HepG2 (cell line): ENCODE results near the gene ARHGAP29. TPM values are rescaled to one million over a fixed set of nuclear protein-coding genes. Genes with fewer than 3 reads are reported as not detected.

Experiments used
- AFF4 ChIP-seq: sonication (generic); formaldehyde crosslinking; IDR thresholded peaks from 2 replicates; pipeline ENCODE4 v1.4.0; 2020; ENCODE audit warnings: missing genetic modification reagents
- DRAP1 ChIP-seq: IDR thresholded peaks from 2 replicates; pipeline ENCODE4 v1.6.1; 2016; ENCODE audit warnings: missing genetic modification reagents, missing compliant biosample characterization
- FOXC1 ChIP-seq: sonication (generic); formaldehyde crosslinking; IDR thresholded peaks from 2 replicates; pipeline ENCODE4 v1.8.0; 2022; ENCODE audit warnings: mild to moderate bottlenecking, missing genetic modification reagents, borderline replicate concordance
- GLI4 ChIP-seq: sonication (generic); formaldehyde crosslinking; IDR thresholded peaks from 2 replicates; pipeline ENCODE4 v1.5.1; 2020; ENCODE audit warnings: missing genetic modification reagents, mild to moderate bottlenecking, moderate library complexity, borderline replicate concordance
- MBNL3 ChIP-seq: fragments of 250-450 bp; sonication (Bioruptor Pico); conservative IDR thresholded peaks from 2 replicates; pipeline ENCODE4 v1.8.0; 2022; ENCODE audit warnings: mild to moderate bottlenecking, inconsistent platforms
- MLLT10 ChIP-seq: sonication (generic); formaldehyde crosslinking; IDR thresholded peaks from 2 replicates; pipeline ENCODE4 v1.4.0; 2020; ENCODE audit warnings: missing genetic modification reagents
- NFIC ChIP-seq: IDR thresholded peaks from 2 replicates; pipeline ENCODE4 v1.6.1; 2012; ENCODE audit warnings: mild to moderate bottlenecking, low read length, inconsistent platforms
- REXO4 ChIP-seq: sonication (generic); formaldehyde crosslinking; IDR thresholded peaks from 2 replicates; pipeline ENCODE4 v1.8.0; 2022; ENCODE audit warnings: missing genetic modification reagents, mild to moderate bottlenecking, borderline replicate concordance
- RFX5 ChIP-seq: IDR thresholded peaks from 2 replicates; pipeline ENCODE4 v1.6.1; 2011; ENCODE audit warnings: low read depth, low read length, improper control_type of control experiment
- RFXANK ChIP-seq: IDR thresholded peaks from 2 replicates; pipeline ENCODE4 v1.6.1; 2016
- SALL1 ChIP-seq: sonication (generic); formaldehyde crosslinking; IDR thresholded peaks from 2 replicates; pipeline ENCODE4 v1.8.0; 2022; ENCODE audit warnings: mild to moderate bottlenecking, missing genetic modification reagents
- SOX5 ChIP-seq: IDR thresholded peaks from 2 replicates; pipeline ENCODE4 v1.6.1; 2016; ENCODE audit warnings: borderline replicate concordance
- ZFX ChIP-seq: sonication (generic); formaldehyde crosslinking; IDR thresholded peaks from 2 replicates; pipeline ENCODE4 v1.4.0; 2020; ENCODE audit warnings: mild to moderate bottlenecking, low read depth, missing genetic modification reagents, moderate library complexity
- ZNF225 ChIP-seq: sonication (generic); formaldehyde crosslinking; IDR thresholded peaks from 2 replicates; pipeline ENCODE4 v1.4.0; 2020; ENCODE audit warnings: mild to moderate bottlenecking, missing genetic modification reagents
- ZNF317 ChIP-seq: sonication (generic); formaldehyde crosslinking; IDR thresholded peaks from 2 replicates; pipeline ENCODE4 v1.5.0; 2020; ENCODE audit warnings: mild to moderate bottlenecking, missing genetic modification reagents
- ZNF326 ChIP-seq: sonication (generic); formaldehyde crosslinking; IDR thresholded peaks from 2 replicates; pipeline ENCODE4 v1.4.0; 2020; ENCODE audit warnings: missing genetic modification reagents, borderline replicate concordance
- ZNF350 ChIP-seq: sonication (generic); formaldehyde crosslinking; IDR thresholded peaks from 2 replicates; pipeline ENCODE4 v1.4.0; 2020; ENCODE audit warnings: mild to moderate bottlenecking, low read depth, missing genetic modification reagents, borderline replicate concordance
- ZNF557 ChIP-seq: sonication (generic); formaldehyde crosslinking; IDR thresholded peaks from 2 replicates; pipeline ENCODE4 v1.4.0; 2020; ENCODE audit warnings: missing genetic modification reagents
- ZNF609 ChIP-seq: sonication (generic); formaldehyde crosslinking; IDR thresholded peaks from 2 replicates; pipeline ENCODE4 v1.4.0; 2020; ENCODE audit warnings: mild to moderate bottlenecking, missing genetic modification reagents, borderline replicate concordance
- ZNF619 ChIP-seq: sonication (generic); formaldehyde crosslinking; IDR thresholded peaks from 2 replicates; pipeline ENCODE4 v1.4.0; 2020; ENCODE audit warnings: mild to moderate bottlenecking, missing genetic modification reagents
- ZNF761 ChIP-seq: sonication (generic); formaldehyde crosslinking; conservative IDR thresholded peaks from 2 replicates; pipeline ENCODE4 v1.4.0; 2020; ENCODE audit warnings: mild to moderate bottlenecking, missing genetic modification reagents
- polyA plus RNA-seq, 8 experiments: library from polyadenylated mRNA; depleted of rRNA in 3 of 8; stranded (reverse) in 7 of 8; unstranded in 1 of 8; fragments of >200 nt; fragmentation: Illumina TruSeq in 4 of 8; extraction: Trizol in 4 of 8; gene quantifications; 2 replicates each; pipeline versions ENCODE4 v1.2.1 to v1.2.3, GENCODE V29; 2011 to 2016; ENCODE audit warnings: low read depth in 4 of 8, missing spikeins in 1 of 8, mixed read lengths in 1 of 8; ENCODE audit not compliant: insufficient read depth in 1 of 8
- total RNA-seq, 5 experiments: library from RNA; depleted of rRNA; stranded (reverse); fragments of >200 nt; fragmentation: Illumina TruSeq; extraction: Trizol; gene quantifications; 2 replicates each; pipeline ENCODE4 v1.2.3, GENCODE V29; 2016; ENCODE audit warnings: low read depth in 1 of 5

Gene ARHGAP29
- total and polyA plus RNA-seq, 2 of the 13 experiments (the other 11 are each of a cell fraction or from before 2014, with no cell fraction given) = 12.8 to 18.3 TPM

- TF ChIP-seq ZNF609 (CRISPR knock-in tag) (no peak; the same call in none of the 2 replicates), ZNF350 (CRISPR knock-in tag) (peak; percentile 75; the same call in 1 of the 2 replicates), SALL1 (CRISPR knock-in tag) (peak; percentile 64), REXO4 (CRISPR knock-in tag) (no peak), ZNF317 (peak; percentile 65; the same call in 1 of the 2 replicates), ZFX (peak; percentile 59), MLLT10 (CRISPR knock-in tag) (no peak), FOXC1 (CRISPR knock-in tag) (peak; percentile 36; the same call in 1 of the 2 replicates), ZNF326 (no peak), ZNF557 (0 out of 2 replicates have a peak, but pooled peaks have one; percentile 29), ZNF225 (CRISPR knock-in tag) (no peak; the same call in 1 of the 2 replicates), RFX5 (no peak), NFIC (peak; percentile 61; the same call in 1 of the 2 replicates), ZNF761 (CRISPR knock-in tag) (no peak), MBNL3 (CRISPR knock-in tag) (no peak), GLI4 (CRISPR knock-in tag) (no peak; the same call in 1 of the 2 replicates), ZNF619 (CRISPR knock-in tag) (no peak), RFXANK (CRISPR knock-in tag) (no peak), DRAP1 (CRISPR knock-in tag) (peak; percentile 49; the same call in 1 of the 2 replicates), AFF4 (CRISPR knock-in tag) (no peak), SOX5 (CRISPR knock-in tag) (peak; percentile 82; the same call in 1 of the 2 replicates)
Measured at GRCh38 chr1:94125551-94126514, 111.6 kb downstream of the ARHGAP29 start (continued).
